22Rv1 (cell line): ENCODE measurements around the gene PPP1R13B.

Source experiments
- CTCF ChIP-seq: fragments of 450-650 bp; IDR thresholded peaks from 2 replicates; pipeline ENCODE4 v1.5.1; 2017; ENCODE audit warnings: mild to moderate bottlenecking
- ZFX ChIP-seq: fragments of 450-650 bp; IDR thresholded peaks from 2 replicates; pipeline ENCODE4 v1.6.1; 2017; ENCODE audit warnings: antibody characterized with exemption, borderline replicate concordance

GRCh38 chr14:103862393-103862782 lies 15.0 kb upstream of the PPP1R13B start:
- TF ChIP-seq CTCF (no peak), ZFX (no peak)
